Measurements from ENCODE around the gene NDNF.

NDNF gene

DNA sequence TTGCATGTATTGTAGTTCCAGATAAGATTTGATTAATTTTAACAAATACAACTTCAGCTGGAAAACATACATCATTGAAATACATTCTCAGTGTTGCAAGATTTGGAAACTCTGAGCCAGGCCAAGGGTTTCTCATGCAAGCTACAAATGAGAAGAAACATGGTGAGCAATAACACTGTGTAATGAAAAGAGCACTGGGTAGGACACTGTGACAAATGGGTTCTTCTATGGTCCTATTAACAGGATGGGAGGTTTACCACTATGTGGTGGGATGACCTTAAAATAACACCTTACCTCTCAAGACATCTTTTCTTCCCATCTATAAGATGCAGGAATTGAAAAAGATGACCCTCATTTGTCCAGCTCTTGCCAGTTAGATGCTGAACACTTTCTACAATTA, 19.6 kb upstream of the NDNF start:
- TF ChIP-seq, protein P1, sequence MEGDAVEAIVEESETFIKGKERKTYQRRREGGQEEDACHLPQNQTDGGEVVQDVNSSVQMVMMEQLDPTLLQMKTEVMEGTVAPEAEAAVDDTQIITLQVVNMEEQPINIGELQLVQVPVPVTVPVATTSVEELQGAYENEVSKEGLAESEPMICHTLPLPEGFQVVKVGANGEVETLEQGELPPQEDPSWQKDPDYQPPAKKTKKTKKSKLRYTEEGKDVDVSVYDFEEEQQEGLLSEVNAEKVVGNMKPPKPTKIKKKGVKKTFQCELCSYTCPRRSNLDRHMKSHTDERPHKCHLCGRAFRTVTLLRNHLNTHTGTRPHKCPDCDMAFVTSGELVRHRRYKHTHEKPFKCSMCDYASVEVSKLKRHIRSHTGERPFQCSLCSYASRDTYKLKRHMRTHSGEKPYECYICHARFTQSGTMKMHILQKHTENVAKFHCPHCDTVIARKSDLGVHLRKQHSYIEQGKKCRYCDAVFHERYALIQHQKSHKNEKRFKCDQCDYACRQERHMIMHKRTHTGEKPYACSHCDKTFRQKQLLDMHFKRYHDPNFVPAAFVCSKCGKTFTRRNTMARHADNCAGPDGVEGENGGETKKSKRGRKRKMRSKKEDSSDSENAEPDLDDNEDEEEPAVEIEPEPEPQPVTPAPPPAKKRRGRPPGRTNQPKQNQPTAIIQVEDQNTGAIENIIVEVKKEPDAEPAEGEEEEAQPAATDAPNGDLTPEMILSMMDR (IDR thresholded peaks at IDR 0.05; ENCODE audit: low read depth, low read length, missing control alignments): no peak
- no peak overlapping the region for H3K4me3 ChIP-seq (ENCODE audit: low read depth, low read length)
- no peak for DNase-seq (ENCODE audit: low read depth)

DNA sequence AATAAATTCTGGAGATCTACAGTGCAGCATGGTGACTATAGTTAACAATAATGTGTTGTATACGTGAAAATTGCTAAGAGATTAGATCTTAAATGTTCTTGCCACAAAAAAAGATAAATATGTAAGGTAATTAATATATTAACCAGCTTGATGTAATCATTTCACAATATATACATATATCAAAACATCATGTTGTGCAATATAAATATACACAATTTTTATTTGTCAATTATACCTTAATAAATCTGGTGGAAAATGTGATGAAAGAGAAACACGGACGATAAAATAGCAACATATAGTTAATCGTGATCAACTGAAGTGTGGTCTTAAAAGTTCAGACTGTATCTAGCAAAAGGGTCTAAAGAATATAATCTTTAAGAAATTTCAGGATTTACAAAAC, 16.5 kb upstream of the NDNF start:
- no peak overlapping the region for H3K4me3 ChIP-seq (ENCODE audit: low read depth, low read length)
- TF ChIP-seq, protein P1 (IDR thresholded peaks at IDR 0.05; ENCODE audit: low read depth, low read length, missing control alignments): no peak
- no peak for DNase-seq (ENCODE audit: low read depth)

DNA sequence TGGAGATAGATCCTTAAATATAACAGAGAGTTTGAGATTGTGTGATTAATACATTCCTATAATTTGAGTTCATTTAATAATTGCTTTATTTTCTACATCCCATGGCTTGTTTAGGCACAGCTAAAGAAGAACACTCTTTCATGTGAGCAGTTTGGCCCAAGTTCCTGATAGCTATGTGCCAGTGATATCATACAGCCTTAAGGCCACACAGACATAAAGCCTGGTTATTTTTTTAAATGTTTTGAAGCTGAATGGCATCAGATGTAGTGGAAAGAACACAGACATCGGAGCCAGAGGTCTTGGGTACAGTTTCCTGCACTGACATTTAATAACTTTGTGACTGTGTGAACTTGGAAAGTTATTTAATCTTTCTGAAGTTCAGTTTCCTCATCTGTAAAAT, 7.0 kb upstream of the NDNF start:
- no peak overlapping the region for H3K4me3 ChIP-seq (ENCODE audit: low read depth, low read length)
- TF ChIP-seq, protein P1 (IDR thresholded peaks at IDR 0.05; ENCODE audit: low read depth, low read length, missing control alignments): no peak
- DNase-seq (ENCODE audit: low read depth): no peak

DNA sequence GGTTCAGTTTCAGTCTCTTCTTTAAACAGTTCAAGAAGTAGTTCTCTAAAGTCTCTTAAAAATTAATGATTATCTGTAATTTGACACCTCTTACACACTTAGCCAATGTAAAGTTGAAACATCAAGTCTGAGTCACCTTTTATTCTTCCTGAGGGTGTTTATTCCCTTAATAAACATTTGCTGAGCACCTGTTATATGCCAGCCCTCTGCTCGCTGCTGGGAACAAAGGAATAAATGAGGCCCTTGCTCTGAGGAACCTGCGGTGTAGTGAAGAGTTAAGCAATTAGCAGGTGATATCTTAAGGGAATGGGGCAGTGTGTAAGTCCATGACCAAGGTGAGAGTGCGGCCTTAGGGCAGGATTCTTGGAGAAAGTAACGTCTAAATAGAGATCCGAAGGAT, 5.2 kb upstream of the NDNF start:
- TF ChIP-seq, protein P1 (IDR thresholded peaks at IDR 0.05; ENCODE audit: low read depth, low read length, missing control alignments): no peak
- no peak overlapping the region for H3K4me3 ChIP-seq (ENCODE audit: low read depth, low read length)
- DNase-seq (ENCODE audit: low read depth): no peak

DNA sequence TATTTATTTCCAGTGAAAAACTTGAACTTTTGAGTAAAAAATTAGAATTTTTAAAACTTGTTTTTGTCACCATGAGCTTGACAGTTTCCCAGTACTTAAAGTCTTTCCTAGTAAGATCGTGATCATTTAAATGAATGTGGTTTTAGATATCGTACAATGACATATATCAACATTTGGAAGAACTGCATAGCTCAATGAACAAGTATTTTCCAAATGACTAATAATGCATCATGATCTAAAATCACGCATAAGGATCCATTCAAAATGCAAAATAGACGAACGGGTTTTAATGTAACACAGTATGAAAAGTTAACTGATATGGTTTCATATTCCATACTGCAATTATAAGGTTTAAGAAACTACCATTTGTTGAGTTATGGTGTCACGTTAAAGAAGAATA, 4.1 kb upstream of the NDNF start:
- no peak overlapping the region for H3K4me3 ChIP-seq (ENCODE audit: low read depth, low read length)
- no peak for DNase-seq (ENCODE audit: low read depth)
- TF ChIP-seq, protein P1 (IDR thresholded peaks at IDR 0.05; ENCODE audit: low read depth, low read length, missing control alignments): no peak

DNA sequence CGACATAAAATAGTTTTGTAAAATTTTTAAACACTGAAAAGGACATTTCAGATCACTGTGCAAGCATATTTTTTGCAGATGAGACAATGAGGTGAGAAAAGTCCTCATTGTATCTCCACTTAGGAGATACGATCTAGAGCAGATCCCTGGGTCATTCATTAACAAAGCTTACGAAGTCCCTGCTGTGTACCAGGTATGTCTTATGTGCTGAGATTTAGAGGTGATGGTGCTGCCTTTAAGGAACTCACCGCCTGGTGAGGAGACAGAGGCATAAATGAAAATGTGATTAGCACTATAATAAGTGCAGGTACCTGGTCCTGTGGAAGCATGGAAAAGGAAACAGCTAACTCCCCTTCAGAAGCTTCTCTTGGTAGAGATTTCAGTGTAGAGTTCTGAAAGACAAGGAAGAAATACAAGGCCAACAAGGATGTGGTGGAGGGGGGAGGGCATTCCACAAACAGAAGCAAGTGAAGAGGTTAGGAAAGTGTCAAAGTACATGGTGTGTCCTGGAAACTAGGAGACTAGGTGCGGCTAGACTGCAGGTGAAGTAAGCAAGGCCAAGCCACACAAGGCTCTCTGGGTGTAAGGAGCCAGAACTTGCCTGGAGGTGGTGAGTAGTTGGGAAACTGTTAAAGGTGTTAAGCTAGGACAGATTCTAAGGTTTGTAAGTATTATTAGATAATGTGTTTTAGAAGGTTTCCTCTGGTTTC, 1.5 kb upstream of the NDNF start:
- TF ChIP-seq, protein P1 (IDR thresholded peaks at IDR 0.05; ENCODE audit: low read depth, low read length, missing control alignments): no peak

DNA sequence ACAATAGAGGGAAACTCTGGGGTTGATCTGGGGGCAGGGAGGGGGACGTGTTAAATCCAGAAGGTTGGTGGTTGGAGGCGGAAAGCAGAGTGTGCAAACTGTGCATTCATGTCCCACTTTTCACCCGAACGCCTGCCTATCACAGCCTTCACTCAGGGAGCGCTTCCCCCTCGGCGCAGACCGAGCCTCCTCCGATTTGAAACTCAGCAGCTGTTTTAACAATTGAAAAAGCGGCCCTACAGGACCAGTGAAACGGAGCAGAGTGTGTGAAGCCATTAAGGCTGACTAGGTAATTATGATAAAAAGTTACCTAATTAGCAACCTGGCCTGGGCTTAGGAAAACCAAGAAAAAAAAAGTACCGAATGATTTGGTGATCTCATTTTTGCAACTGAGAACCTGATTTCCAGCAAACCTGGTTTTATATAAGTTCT, 685 bp upstream of the NDNF start:
- no peak for DNase-seq (ENCODE audit: low read depth)

More for the DNA sequence above, 1.5 kb upstream of the NDNF start:
- no peak for DNase-seq (ENCODE audit: low read depth)
- H3K4me3 ChIP-seq (ENCODE audit: low read depth, low read length): no peak overlapping the region

More for the DNA sequence above, 685 bp upstream of the NDNF start:
- TF ChIP-seq, protein P1 (IDR thresholded peaks at IDR 0.05; ENCODE audit: low read depth, low read length, missing control alignments): no peak
- H3K4me3 ChIP-seq (ENCODE audit: low read depth, low read length): no peak overlapping the region
